ENCODE data around the gene TTC14.

GRCh38 chr3:180611006-180611405, 9.0 kb downstream of the TTC14 start:
- TF ChIP-seq, protein P1, sequence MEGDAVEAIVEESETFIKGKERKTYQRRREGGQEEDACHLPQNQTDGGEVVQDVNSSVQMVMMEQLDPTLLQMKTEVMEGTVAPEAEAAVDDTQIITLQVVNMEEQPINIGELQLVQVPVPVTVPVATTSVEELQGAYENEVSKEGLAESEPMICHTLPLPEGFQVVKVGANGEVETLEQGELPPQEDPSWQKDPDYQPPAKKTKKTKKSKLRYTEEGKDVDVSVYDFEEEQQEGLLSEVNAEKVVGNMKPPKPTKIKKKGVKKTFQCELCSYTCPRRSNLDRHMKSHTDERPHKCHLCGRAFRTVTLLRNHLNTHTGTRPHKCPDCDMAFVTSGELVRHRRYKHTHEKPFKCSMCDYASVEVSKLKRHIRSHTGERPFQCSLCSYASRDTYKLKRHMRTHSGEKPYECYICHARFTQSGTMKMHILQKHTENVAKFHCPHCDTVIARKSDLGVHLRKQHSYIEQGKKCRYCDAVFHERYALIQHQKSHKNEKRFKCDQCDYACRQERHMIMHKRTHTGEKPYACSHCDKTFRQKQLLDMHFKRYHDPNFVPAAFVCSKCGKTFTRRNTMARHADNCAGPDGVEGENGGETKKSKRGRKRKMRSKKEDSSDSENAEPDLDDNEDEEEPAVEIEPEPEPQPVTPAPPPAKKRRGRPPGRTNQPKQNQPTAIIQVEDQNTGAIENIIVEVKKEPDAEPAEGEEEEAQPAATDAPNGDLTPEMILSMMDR (IDR thresholded peaks at IDR 0.05 in 2 of 3, conservative IDR thresholded peaks at IDR 0.05 in 1 of 3; ENCODE audit: borderline replicate concordance in 1 of 3, insufficient read depth in 1 of 3, low read depth in 2 of 3, low read length in 2 of 3): no peak
- TF ChIP-seq EZH2phosphoT487 (IDR thresholded peaks at IDR 0.05; ENCODE audit: borderline replicate concordance): no peak
- no peak for TF ChIP-seq YY1 (IDR thresholded peaks at IDR 0.05; ENCODE audit: extremely low read depth, insufficient replicate concordance, low read depth, low read length)
- no peak for TF ChIP-seq POLR2AphosphoS5 (IDR thresholded peaks at IDR 0.05; ENCODE audit: low read depth, low read length)
- TF ChIP-seq POLR2A (IDR thresholded peaks at IDR 0.05; ENCODE audit: borderline replicate concordance, extremely low read depth, insufficient read depth, insufficient read length): no peak
- TF ChIP-seq SIN3A (IDR thresholded peaks at IDR 0.05; ENCODE audit: low read depth): no peak
- no peak for TF ChIP-seq MAX (IDR thresholded peaks at IDR 0.05)
- no peak for TF ChIP-seq ZNF274 (IDR thresholded peaks at IDR 0.05; ENCODE audit: low read depth, low read length)
- TF ChIP-seq TCF7L2 (IDR thresholded peaks at IDR 0.05; ENCODE audit: borderline replicate concordance, extremely low read depth, insufficient read depth, insufficient read length): no peak
- TF ChIP-seq SRF (IDR thresholded peaks at IDR 0.05; ENCODE audit: low read depth): no peak
- TF ChIP-seq, protein P2, sequence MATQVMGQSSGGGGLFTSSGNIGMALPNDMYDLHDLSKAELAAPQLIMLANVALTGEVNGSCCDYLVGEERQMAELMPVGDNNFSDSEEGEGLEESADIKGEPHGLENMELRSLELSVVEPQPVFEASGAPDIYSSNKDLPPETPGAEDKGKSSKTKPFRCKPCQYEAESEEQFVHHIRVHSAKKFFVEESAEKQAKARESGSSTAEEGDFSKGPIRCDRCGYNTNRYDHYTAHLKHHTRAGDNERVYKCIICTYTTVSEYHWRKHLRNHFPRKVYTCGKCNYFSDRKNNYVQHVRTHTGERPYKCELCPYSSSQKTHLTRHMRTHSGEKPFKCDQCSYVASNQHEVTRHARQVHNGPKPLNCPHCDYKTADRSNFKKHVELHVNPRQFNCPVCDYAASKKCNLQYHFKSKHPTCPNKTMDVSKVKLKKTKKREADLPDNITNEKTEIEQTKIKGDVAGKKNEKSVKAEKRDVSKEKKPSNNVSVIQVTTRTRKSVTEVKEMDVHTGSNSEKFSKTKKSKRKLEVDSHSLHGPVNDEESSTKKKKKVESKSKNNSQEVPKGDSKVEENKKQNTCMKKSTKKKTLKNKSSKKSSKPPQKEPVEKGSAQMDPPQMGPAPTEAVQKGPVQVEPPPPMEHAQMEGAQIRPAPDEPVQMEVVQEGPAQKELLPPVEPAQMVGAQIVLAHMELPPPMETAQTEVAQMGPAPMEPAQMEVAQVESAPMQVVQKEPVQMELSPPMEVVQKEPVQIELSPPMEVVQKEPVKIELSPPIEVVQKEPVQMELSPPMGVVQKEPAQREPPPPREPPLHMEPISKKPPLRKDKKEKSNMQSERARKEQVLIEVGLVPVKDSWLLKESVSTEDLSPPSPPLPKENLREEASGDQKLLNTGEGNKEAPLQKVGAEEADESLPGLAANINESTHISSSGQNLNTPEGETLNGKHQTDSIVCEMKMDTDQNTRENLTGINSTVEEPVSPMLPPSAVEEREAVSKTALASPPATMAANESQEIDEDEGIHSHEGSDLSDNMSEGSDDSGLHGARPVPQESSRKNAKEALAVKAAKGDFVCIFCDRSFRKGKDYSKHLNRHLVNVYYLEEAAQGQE (IDR thresholded peaks at IDR 0.05; ENCODE audit: low read depth): no peak
